K562 (cell line): ENCODE results near the gene VGF. TPM values are rescaled to one million over a fixed set of nuclear protein-coding genes. Genes with fewer than 3 reads are reported as not detected.

Experiments
- GABPA ChIP-seq: fragments of 200-800 bp; sonication (Bioruptor generic); conservative IDR thresholded peaks from 2 replicates; pipeline ENCODE4 v1.6.1; 2016; ENCODE audit warnings: low read depth, missing genetic modification characterization, missing compliant biosample characterization
- HNRNPK ChIP-seq: fragments of 200-400 bp; formaldehyde crosslinking; IDR thresholded peaks from one replicate; pipeline ENCODE4 v1.6.1; 2018; ENCODE audit warnings: mild to moderate bottlenecking, low read depth, low read length; ENCODE audit not compliant: poor library complexity, severe bottlenecking
- ILK ChIP-seq: fragments of 450-650 bp; IDR thresholded peaks from 2 replicates; pipeline ENCODE4 v1.6.1; 2016; ENCODE audit warnings: missing genetic modification characterization, low read depth, mild to moderate bottlenecking, missing compliant biosample characterization, moderate library complexity, borderline replicate concordance
- MAFK ChIP-seq: IDR thresholded peaks from 2 replicates; pipeline ENCODE4 v1.6.1; 2011; ENCODE audit warnings: low read length, improper control_type of control experiment
- OTX1 ChIP-seq: fragments of 450-650 bp; formaldehyde crosslinking; IDR thresholded peaks from 2 replicates; pipeline ENCODE4 v1.4.0; 2022; ENCODE audit warnings: mild to moderate bottlenecking
- PCBP1 ChIP-seq: fragments of 200-400 bp; formaldehyde crosslinking; IDR thresholded peaks from 2 replicates; pipeline ENCODE4 v1.6.1; 2018; ENCODE audit warnings: mild to moderate bottlenecking, low read depth, low read length; ENCODE audit not compliant: poor library complexity, severe bottlenecking
- PHF21A ChIP-seq: fragments of 450-650 bp; IDR thresholded peaks from 2 replicates; pipeline ENCODE4 v1.6.1; 2017; ENCODE audit warnings: low read depth, borderline replicate concordance
- PPARD ChIP-seq: fragments of 250-450 bp; sonication (Bioruptor Pico); IDR thresholded peaks from 2 replicates; pipeline ENCODE4 v1.8.0; 2022; ENCODE audit warnings: inconsistent platforms, mild to moderate bottlenecking, moderate library complexity
- SAP30 ChIP-seq: fragments of 200-600 bp; sonication (generic); IDR thresholded peaks from 2 replicates; pipeline ENCODE4 v1.6.1; 2012; ENCODE audit warnings: borderline replicate concordance, low read depth, mild to moderate bottlenecking, moderate library complexity, low read length, control low read depth, inconsistent platforms; ENCODE audit not compliant: insufficient read depth, poor library complexity, severe bottlenecking
- SP1 ChIP-seq: sonication (generic); formaldehyde crosslinking; IDR thresholded peaks from 2 replicates; pipeline ENCODE4 v1.8.1; 2022; ENCODE audit warnings: mild to moderate bottlenecking, missing genetic modification reagents
- SREBF2 ChIP-seq: sonication (generic); formaldehyde crosslinking; IDR thresholded peaks from 2 replicates; pipeline ENCODE4 v1.4.0; 2020; ENCODE audit warnings: mild to moderate bottlenecking, missing genetic modification reagents
- SRSF9 ChIP-seq: fragments of 200-400 bp; formaldehyde crosslinking; IDR thresholded peaks from 2 replicates; pipeline ENCODE4 v1.6.1; 2017; ENCODE audit warnings: low read depth, low read length, borderline replicate concordance
- ZFPM2 ChIP-seq: fragments of 250-450 bp; sonication (Bioruptor Pico); IDR thresholded peaks from 2 replicates; pipeline ENCODE4 v1.5.1; 2022; ENCODE audit warnings: mild to moderate bottlenecking
- ZNF551 ChIP-seq: fragments of 250-450 bp; sonication (Bioruptor Pico); IDR thresholded peaks from 2 replicates; pipeline ENCODE4 v1.5.0; 2021; ENCODE audit warnings: mild to moderate bottlenecking, moderate library complexity
- polyA plus RNA-seq, 8 experiments: library from polyadenylated mRNA; depleted of rRNA in 4 of 8; stranded (reverse) in 5 of 8; unstranded in 3 of 8; fragments of >200 nt; fragmentation: Nextera tagmentation in 2 of 8; fragmentation: Illumina TruSeq in 1 of 8; extraction: Ambion mirVana in 2 of 8; extraction: Trizol in 1 of 8; gene quantifications; 2 replicates each; pipeline versions ENCODE4 v1.2.1 to v1.2.3, GENCODE V29; 2011 to 2014; ENCODE audit warnings: inconsistent platforms in 1 of 8, missing spikeins in 1 of 8
- total RNA-seq, 7 experiments: library from RNA; depleted of rRNA in 6 of 7; stranded (reverse); fragments of >200 nt in 6 of 7; fragmentation: Illumina TruSeq in 2 of 7; extraction: Trizol in 2 of 7; gene quantifications; 2 replicates each; pipeline versions ENCODE4 v1.2.1 to v1.2.3, GENCODE V29; 2011 to 2021; ENCODE audit warnings: low replicate concordance in 1 of 7
- TF ChIP-seq, protein P1 (sequence below): fragments of 250-450 bp; sonication (Bioruptor Pico); IDR thresholded peaks from 2 replicates; pipeline ENCODE4 v1.4.0; 2020

Gene VGF
- total and polyA plus RNA-seq, 9 of the 15 experiments (the other 6 are each of a cell fraction or from before 2014, with no cell fraction given) = 0.03 to 5.7 (median 0.34) TPM

DNA sequence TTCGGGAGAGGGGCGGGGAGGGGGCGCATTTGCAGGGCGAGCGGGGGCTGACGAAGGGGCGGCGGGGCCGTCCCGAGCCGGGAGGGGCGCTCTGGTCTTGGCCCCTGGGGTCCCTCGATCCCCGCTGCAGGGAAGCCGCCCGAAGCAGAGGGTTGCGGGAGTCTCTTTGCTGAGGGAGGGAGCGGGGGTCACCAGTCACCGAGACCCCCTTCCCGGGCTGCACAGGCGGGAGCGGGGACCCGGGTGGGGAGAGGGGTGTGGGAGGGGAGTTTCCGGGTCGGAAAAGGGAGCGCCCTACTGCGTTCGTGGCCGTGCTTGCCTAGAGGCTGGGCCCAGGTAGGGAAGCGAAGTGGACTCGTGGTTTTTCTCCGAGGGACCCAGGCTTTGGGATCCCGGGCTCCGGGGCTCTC is 10.7 kb downstream of the VGF start (continued):
- TF ChIP-seq SP1 (CRISPR knock-in tag) (no peak), ZNF551 (CRISPR knock-in tag) (no peak), OTX1 (CRISPR knock-in tag) (no peak), ILK (tag) (no peak), PCBP1 (peak; percentile 0), HNRNPK (no peak), PHF21A (no peak), GABPA (tag) (0 out of 2 replicates have a peak, but pooled peaks have one; percentile 25), SRSF9 (no peak), ZFPM2 (no peak), SREBF2 (CRISPR knock-in tag) (no peak), SAP30 (no peak), MAFK (no peak), PPARD (CRISPR knock-in tag) (no peak)
- TF ChIP-seq, protein P1, sequence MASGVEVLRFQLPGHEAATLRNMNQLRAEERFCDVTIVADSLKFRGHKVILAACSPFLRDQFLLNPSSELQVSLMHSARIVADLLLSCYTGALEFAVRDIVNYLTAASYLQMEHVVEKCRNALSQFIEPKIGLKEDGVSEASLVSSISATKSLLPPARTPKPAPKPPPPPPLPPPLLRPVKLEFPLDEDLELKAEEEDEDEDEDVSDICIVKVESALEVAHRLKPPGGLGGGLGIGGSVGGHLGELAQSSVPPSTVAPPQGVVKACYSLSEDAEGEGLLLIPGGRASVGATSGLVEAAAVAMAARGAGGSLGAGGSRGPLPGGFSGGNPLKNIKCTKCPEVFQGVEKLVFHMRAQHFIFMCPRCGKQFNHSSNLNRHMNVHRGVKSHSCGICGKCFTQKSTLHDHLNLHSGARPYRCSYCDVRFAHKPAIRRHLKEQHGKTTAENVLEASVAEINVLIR = no peak
- TF ChIP-seq, all 486 proteins: peak for 8
